Right cardiac atrium (tissue), 5 donors: ENCODE results near the gene MARS1. TPM values are rescaled to one million over a fixed set of nuclear protein-coding genes. Genes with fewer than 3 reads are reported as not detected.

Source experiments
- ATAC-seq, 2 donors: fragments of 200-7000 bp; cut with Tn5 transposase; one replicate each; pipeline versions ENCODE4 v1.8.0 to v1.9.1; 2020; ENCODE audit warnings: moderate library complexity in 2 of 2, mild to moderate bottlenecking in 1 of 2
- DNase-seq, 3 donors: peaks; one replicate each; pipeline ENCODE4 v3.0.0-alpha.2; 2020
- H3K27ac ChIP-seq: one replicate; pipeline ENCODE4 v1.5.1; 2013; ENCODE audit warnings: mild to moderate bottlenecking, low read length, control low read depth, moderate library complexity
- H3K27me3 ChIP-seq: one replicate; pipeline ENCODE4 v1.6.1; 2013; ENCODE audit not compliant: control insufficient read depth, insufficient read depth
- H3K4me1 ChIP-seq: one replicate; pipeline ENCODE4 v1.6.1; 2013; ENCODE audit warnings: low read length; ENCODE audit not compliant: control insufficient read depth, insufficient read depth
- H3K4me3 ChIP-seq: one replicate; pipeline ENCODE4 v1.5.1; 2013; ENCODE audit warnings: low read length, control low read depth
- H3K9me3 ChIP-seq: one replicate; pipeline ENCODE4 v1.6.1; 2013; ENCODE audit warnings: low read length; ENCODE audit not compliant: control insufficient read depth
- WGBS: extraction: QIAGEN DNeasy Blood & Tissue Kit; methylation state at CpG from one replicate; pipeline ENCODE4 v1.1.7; 2013; 5-methylcytosine and 5-hydroxymethylcytosine counted together
- intact Hi-C, 4 donors: fragments of 100-400 bp; cut with DNase I; formaldehyde crosslinking; loops; one replicate each; pipeline versions ENCODE4 v1.11.0 to v1.14.0; 2022 to 2023
- polyA plus RNA-seq: library from polyadenylated mRNA; stranded (reverse); fragments of 200-250 nt; gene quantifications from one replicate; pipeline ENCODE4 v1.2.3, GENCODE V29; 2013
- total RNA-seq, 4 donors: library from RNA; stranded (reverse); fragmentation: NEBNext Ultra II Directional; extraction: Animal tissue kit (Norgen Biotek cat#: 25700); gene quantifications; one replicate each; pipeline ENCODE4 v1.2.1, GENCODE V29; 2021
- donor health status: healthy with polysubstance abuse.
- donor health status: DM: no; HTN: yes; CAD: no.
- donor health status: DM: no; HTN: no; CAD: no.
- donor health status: DM: no; HTN: yes; CAD: no; lungs with severe emphysema.
- donor health status: DM: yes; HTN: yes; CAD: no.

MARS1 gene
- total and polyA plus RNA-seq, 5 donors = 54.9 to 89.8 (median 70.0) TPM

- Histone ChIP-seq H3K27me3 (no peaks in the 10 kb centered on the region), H3K4me1 (no peaks in the 10 kb centered on the region), H3K27ac (no peak overlapping the region), H3K9me3 (no peaks in the 10 kb centered on the region), H3K4me3 (no peak overlapping the region)
- DNase-seq = no peak
- intact Hi-C loops = no loop called here
- ATAC-seq = no peak
- WGBS = 79% methylated on average over 3 of the region's 3 CpGs
These were observed 37.8 kb upstream of the MARS1 start for GRCh38 chr12:57450057-57450456.

- Histone ChIP-seq H3K27me3 (no peaks in the 10 kb centered on the region), H3K9me3 (no peaks in the 10 kb centered on the region), H3K4me1 (no peaks in the 10 kb centered on the region), H3K4me3 (no peak overlapping the region), H3K27ac (no peak overlapping the region)
- intact Hi-C loops = no loop called here
- ATAC-seq (no peak), DNase-seq (no peak)
- WGBS = 74% methylated on average over 6 of the region's 6 CpGs
These were observed 36.6 kb upstream of the MARS1 start for GRCh38 chr12:57451233-57451778.

- Histone ChIP-seq H3K4me1 (no peaks in the 10 kb centered on the region), H3K27ac (peak overlapping the region; percentile 79), H3K4me3 (no peak overlapping the region), H3K9me3 (no peaks in the 10 kb centered on the region), H3K27me3 (no peaks in the 10 kb centered on the region)
- 11% methylated on average over 9 of the region's 9 CpGs for WGBS
- intact Hi-C loops = loop anchor here in 3 of 4 donors (2.0 kb wide), 1 partner anchor 144 kb away; no protein-coding TSS in a partner anchor
- DNase-seq = peak in 1 of 3 donors; percentile 58
- peak; percentile 73 to 84 for ATAC-seq
These were observed 35.5 kb upstream of the MARS1 start for GRCh38 chr12:57452181-57452936.

DNA sequence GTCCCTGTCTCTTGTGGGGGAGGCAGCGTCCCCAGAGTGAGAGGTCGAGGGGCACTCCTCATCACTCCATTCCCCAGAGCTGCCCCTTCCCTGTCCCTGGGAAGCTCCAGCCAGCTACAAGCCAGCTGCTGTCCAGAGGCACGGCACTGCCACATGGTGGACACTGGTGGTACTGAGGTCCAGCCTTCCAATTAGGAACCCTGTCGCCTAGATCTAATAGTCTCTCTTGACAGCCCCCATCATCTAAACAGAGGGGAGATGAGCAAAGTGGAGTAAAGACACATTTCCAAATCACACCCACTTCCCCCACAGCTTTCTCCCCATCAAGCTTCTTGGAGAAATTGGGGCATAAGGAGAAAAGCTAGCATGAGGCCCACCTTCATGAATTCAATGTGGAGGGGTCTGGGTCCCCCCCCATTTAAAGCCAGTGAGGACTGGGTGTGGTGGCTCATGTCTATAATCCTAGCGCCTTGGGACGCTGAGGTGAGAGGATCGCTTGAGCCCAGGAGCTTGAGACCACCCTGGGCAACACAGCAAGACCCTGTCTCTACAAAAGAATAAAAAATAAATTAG is 34.8 kb upstream of the MARS1 start:
- Histone ChIP-seq H3K4me1 (no peaks in the 10 kb centered on the region), H3K4me3 (no peak overlapping the region), H3K9me3 (no peaks in the 10 kb centered on the region), H3K27me3 (no peaks in the 10 kb centered on the region), H3K27ac (peak overlapping the region; percentile 79)
- DNase-seq (peak; percentile 79 to 94 (median 91)), ATAC-seq (peak; percentile 82 to 83)
- WGBS = 17% methylated on average over 7 of the region's 7 CpGs
- intact Hi-C loops = loop anchor here in 3 of 4 donors (2.0 kb wide), 1 partner anchor 144 kb away; no protein-coding TSS in a partner anchor

DNA sequence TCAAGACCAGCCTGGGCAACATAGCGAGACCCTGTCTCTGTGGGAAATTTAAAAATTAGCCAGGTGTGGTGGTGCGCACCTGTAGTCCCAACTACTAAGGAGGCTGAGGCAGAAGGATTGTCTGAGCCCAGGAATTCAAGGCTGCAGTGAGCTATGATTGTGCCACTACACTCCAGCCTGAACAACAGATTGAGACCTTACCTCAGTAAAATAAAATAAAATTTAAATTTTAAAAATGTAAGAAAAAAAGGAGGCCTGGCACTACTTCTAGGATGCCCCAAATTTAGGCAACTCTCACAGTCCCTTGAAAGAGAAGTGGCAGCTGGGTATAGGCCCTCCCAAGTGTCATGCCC is 33.7 kb upstream of the MARS1 start:
- no peak for DNase-seq
- no peaks in the 10 kb centered on the region for H3K4me1 ChIP-seq

GRCh38 chr12:57454566-57455373 is 33.1 kb upstream of the MARS1 start, which contains the start of gene INHBE:
TSS of gene INHBE (plus strand) at chr12:57455307. CDS start at chr12:57455537, 230 bp downstream.
- Histone ChIP-seq H3K4me3 (no peak within 1 kb of the TSS), H3K27ac (no peak within 1 kb of the TSS), H3K9me3 (no peaks in the 10 kb centered on the region), H3K4me1 (no peaks in the 10 kb centered on the region), H3K27me3 (no peaks in the 10 kb centered on the region)
- WGBS = 61% methylated on average over 10 of the region's 10 CpGs
- intact Hi-C loops = no loop called here
- ATAC-seq = no peak
- DNase-seq = peak in 1 of 3 donors; percentile 64

More for the DNA sequence above, 33.7 kb upstream of the MARS1 start:
- H3K4me3 ChIP-seq = no peak overlapping the region
- 94% methylated on average over 2 of the region's 2 CpGs for WGBS
- no peaks in the 10 kb centered on the region for H3K27me3 ChIP-seq
- H3K9me3 ChIP-seq = no peaks in the 10 kb centered on the region
- intact Hi-C loops = no loop called here
- ATAC-seq = no peak
- no peak overlapping the region for H3K27ac ChIP-seq

GRCh38 chr12:57455374-57456144 is 32.3 kb upstream of the MARS1 start:
- H3K27ac ChIP-seq = no peak overlapping the region
- no peak for ATAC-seq
- intact Hi-C loops = loop anchor here in 1 of 4 donors (2.0 kb wide), 1 partner anchor 145 kb away; no protein-coding TSS in a partner anchor
- no peaks in the 10 kb centered on the region for H3K9me3 ChIP-seq
- no peaks in the 10 kb centered on the region for H3K27me3 ChIP-seq
- H3K4me3 ChIP-seq = no peak overlapping the region
- DNase-seq = peak in 1 of 3 donors; percentile 44
- H3K4me1 ChIP-seq = no peaks in the 10 kb centered on the region
- WGBS = 49% methylated on average over 10 of the region's 10 CpGs

- DNase-seq (no peak), ATAC-seq (no peak)
- H3K4me1 ChIP-seq = no peaks in the 10 kb centered on the region
- WGBS = 39% methylated on average over 15 of the region's 15 CpGs
- no peaks in the 10 kb centered on the region for H3K9me3 ChIP-seq
- no peak overlapping the region for H3K27ac ChIP-seq
- H3K27me3 ChIP-seq = no peaks in the 10 kb centered on the region
- H3K4me3 ChIP-seq = no peak overlapping the region
- intact Hi-C loops = loop anchor here in 1 of 4 donors (2.0 kb wide), 1 partner anchor 145 kb away; no protein-coding TSS in a partner anchor
These were observed 31.6 kb upstream of the MARS1 start for GRCh38 chr12:57456145-57456700.

GRCh38 chr12:57456737-57457490 is 31.0 kb upstream of the MARS1 start:
- Histone ChIP-seq H3K27me3 (no peaks in the 10 kb centered on the region), H3K9me3 (no peaks in the 10 kb centered on the region), H3K4me1 (no peaks in the 10 kb centered on the region), H3K4me3 (no peak overlapping the region), H3K27ac (no peak overlapping the region)
- ATAC-seq = no peak
- no peak for DNase-seq
- intact Hi-C loops = loop anchor here in 1 of 4 donors (2.0 kb wide), 1 partner anchor 146 kb away; no protein-coding TSS in a partner anchor
- 86% methylated on average over 6 of the region's 6 CpGs for WGBS
